Rectal smooth muscle tissue (tissue), 1 donor: Measurements from ENCODE around the gene SLC29A1.

Experiments used
- H3K27ac ChIP-seq: one replicate; pipeline ENCODE4 v1.7.0; 2013; ENCODE audit warnings: low read depth, low read length, inconsistent platforms
- H3K27me3 ChIP-seq: one replicate; pipeline ENCODE4 v1.7.0; 2013; ENCODE audit warnings: low read length; ENCODE audit not compliant: control insufficient read depth, insufficient read depth
- H3K36me3 ChIP-seq: one replicate; pipeline ENCODE4 v1.7.0; 2013; ENCODE audit warnings: low read length; ENCODE audit not compliant: control insufficient read depth, insufficient read depth
- H3K4me1 ChIP-seq: one replicate; pipeline ENCODE4 v1.7.0; 2013; ENCODE audit warnings: low read length; ENCODE audit not compliant: control insufficient read depth, insufficient read depth
- H3K4me3 ChIP-seq: one replicate; pipeline ENCODE4 v1.7.0; 2013; ENCODE audit warnings: low read length
- H3K9ac ChIP-seq: one replicate; pipeline ENCODE4 v1.7.0; 2013; ENCODE audit warnings: low read length

SLC29A1 gene

DNA sequence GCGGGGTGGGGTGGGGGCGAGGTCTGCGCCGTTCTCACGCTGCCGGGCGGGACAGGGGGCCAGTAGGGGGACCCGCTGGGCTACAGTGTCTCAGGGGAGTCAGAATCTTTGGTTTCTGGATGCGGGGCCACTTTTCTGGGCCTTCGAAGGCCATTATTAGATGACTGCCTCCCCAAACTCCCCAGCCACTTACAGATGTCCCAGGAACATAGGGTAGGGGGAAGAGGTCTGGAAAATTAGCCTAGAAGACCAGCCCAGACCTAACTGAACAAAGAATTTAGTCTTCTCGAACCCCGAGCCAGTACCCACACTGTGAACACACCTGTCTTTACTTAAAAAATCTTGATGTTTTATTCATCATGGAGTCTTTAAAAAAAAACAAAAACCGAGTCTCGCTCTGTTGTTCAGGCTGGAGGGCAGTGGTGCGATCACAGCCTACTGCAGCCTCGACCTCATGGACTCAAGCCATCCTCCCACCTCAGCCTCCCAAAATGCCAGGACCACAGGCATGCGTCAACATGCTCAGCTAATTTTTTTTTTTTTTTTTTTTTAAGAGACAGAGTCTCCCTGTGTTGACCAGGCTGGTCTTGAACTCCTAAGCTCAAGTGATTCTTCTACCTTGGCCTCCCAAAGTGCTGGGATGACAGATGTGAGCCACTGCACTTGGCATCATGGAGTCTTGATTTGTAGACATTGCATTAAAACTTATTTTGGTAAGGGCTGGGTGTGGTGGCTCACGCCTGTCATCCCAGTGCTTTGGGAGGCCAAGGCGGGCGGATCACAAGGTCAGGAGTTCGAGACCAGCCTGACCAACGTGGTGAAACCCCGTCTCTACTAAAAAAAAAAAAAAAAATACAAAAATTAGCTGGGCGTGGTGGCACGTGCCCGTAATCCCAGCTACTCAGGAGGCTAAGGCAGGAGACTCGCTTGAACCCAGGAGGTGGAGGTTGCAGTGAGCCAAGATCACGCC lies 3.3 kb upstream of the SLC29A1 start:
- Histone ChIP-seq H3K27me3 (no peaks in the 10 kb centered on the region), H3K36me3 (no peaks in the 10 kb centered on the region), H3K4me1 (peaks cover 47% of the 10 kb centered on the region), H3K9ac (peak overlapping the region; percentile 64), H3K27ac (peak overlapping the region; percentile 81), H3K4me3 (peak overlapping the region; percentile 69)

DNA sequence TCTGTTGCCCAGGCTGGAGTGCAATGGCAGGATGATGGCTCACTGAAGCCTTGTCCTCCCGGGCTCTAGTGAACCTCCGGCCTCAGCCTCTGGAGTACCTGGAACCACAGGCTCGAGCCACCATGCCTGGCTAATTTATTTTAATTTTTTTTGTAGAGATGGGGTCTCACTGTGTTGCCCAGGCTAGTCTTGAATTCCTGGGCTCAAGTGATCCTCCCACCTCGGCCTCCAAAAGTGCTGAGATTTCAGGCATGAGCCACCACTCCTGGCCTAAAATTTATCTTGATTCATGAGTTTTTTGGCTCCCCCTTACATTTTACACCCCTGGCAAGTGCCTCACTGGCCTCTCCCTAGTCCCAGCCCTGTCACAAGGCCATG lies 2.5 kb upstream of the SLC29A1 start:
- Histone ChIP-seq H3K4me1 (peaks cover 52% of the 10 kb centered on the region), H3K4me3 (no peak overlapping the region), H3K27me3 (no peaks in the 10 kb centered on the region), H3K9ac (no peak overlapping the region), H3K27ac (peak overlapping the region; percentile 90), H3K36me3 (no peaks in the 10 kb centered on the region)

DNA sequence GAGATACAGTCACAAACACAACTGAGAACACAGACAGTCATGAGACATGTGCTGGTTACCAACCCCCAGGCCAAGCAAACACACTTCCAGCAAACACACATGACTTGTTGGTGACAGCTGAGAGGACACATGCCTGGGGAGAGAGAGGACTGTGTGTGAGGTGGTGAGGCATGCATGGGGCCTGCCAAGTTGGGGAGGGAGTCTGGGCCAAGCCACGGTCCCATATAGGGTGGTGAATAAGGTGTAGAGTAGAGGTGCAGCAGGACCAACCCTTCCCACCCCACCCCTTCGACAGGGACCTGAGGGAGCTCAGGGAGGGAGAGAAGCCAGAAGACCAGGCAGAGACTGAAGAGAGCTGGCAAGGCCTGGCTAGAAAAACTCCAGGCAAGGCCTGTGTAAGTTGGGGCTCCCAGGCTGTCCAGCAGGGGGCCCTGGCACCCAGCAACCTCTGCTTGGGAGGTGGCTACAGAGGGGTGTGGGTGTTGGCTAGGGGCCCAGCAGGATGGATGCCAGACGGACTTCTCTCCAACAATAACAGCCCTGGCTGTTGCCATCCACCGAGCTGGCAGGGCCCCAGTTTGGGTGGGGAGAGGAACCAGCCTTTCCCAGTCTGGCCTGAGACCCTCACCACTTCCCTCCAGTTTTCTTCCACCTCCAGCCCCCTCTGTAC lies 2.0 kb upstream of the SLC29A1 start:
- Histone ChIP-seq H3K27ac (peak overlapping the region; percentile 90), H3K4me1 (peaks cover 57% of the 10 kb centered on the region), H3K4me3 (peak overlapping the region; percentile 17), H3K36me3 (no peaks in the 10 kb centered on the region), H3K27me3 (no peaks in the 10 kb centered on the region), H3K9ac (no peak overlapping the region)

DNA sequence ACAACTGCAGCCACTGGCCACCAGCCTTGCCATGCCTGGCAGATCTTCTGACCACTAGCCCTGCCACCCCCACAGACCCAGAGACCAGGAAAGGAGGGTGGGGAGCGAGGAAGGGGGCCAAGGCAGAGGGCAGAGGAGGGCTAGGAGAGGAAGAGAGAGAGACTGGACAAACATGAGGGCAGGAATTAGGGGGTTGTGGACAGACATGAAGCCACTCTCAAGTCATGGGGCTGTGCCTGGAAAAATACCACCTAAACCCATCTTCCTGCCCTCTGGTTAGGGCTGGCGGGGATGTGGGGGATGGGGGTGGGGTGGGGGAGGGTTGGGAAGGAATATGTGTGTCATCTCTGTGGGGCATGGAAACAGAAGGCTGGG lies 1.4 kb upstream of the SLC29A1 start:
- Histone ChIP-seq H3K9ac (no peak overlapping the region), H3K4me3 (peak overlapping the region; percentile 17)

DNA sequence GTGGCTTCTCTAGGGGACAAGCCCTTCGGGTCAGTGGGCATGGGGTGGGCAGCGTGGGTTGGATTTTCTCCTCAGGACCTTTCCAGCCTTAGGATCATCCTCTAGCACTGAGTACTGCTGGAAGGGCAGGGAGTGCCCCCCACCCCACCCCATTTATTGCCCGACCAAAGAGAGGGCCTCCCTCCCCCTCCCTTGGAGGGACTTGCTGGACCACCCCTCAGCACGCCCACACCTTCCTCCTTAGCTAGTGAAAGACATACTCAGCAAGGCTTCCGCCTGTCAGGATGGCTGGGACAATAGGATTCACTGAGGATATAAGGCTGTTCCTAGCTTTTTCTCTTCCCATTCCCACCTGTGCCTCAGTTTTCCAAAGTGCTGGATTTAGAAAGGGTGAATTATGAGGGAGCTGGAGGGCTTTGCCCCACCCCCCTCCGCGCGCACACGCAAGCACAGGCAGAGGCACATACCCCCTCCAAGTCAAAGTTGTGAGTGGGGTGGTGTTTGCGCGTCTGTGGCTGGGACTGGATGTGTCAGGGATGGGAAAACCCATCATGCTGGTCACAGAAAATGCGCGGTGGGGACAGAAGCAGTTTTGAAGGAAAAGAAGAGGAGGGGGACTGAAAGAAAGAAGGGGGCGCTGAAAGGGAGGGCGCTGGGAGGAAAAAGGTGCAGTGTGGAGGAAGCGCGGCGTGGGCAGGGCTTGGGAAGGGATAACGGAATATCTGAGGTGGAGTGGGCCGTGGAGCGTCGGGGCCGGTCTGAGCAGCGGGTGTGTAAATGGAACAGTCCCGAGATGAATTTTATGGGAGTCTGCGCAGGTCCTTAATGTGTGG lies 693 bp upstream of the SLC29A1 start:
- H3K4me1 ChIP-seq: peaks cover 56% of the 10 kb centered on the region
- H3K36me3 ChIP-seq: no peaks in the 10 kb centered on the region
- peak overlapping the region; percentile 84 for H3K27ac ChIP-seq
- no peaks in the 10 kb centered on the region for H3K27me3 ChIP-seq
- H3K9ac ChIP-seq: no peak overlapping the region
- peak overlapping the region; percentile 75 for H3K4me3 ChIP-seq

More for the DNA sequence above, 1.4 kb upstream of the SLC29A1 start:
- peak overlapping the region; percentile 90 for H3K27ac ChIP-seq
- peaks cover 56% of the 10 kb centered on the region for H3K4me1 ChIP-seq
- H3K27me3 ChIP-seq: no peaks in the 10 kb centered on the region
- no peaks in the 10 kb centered on the region for H3K36me3 ChIP-seq

DNA sequence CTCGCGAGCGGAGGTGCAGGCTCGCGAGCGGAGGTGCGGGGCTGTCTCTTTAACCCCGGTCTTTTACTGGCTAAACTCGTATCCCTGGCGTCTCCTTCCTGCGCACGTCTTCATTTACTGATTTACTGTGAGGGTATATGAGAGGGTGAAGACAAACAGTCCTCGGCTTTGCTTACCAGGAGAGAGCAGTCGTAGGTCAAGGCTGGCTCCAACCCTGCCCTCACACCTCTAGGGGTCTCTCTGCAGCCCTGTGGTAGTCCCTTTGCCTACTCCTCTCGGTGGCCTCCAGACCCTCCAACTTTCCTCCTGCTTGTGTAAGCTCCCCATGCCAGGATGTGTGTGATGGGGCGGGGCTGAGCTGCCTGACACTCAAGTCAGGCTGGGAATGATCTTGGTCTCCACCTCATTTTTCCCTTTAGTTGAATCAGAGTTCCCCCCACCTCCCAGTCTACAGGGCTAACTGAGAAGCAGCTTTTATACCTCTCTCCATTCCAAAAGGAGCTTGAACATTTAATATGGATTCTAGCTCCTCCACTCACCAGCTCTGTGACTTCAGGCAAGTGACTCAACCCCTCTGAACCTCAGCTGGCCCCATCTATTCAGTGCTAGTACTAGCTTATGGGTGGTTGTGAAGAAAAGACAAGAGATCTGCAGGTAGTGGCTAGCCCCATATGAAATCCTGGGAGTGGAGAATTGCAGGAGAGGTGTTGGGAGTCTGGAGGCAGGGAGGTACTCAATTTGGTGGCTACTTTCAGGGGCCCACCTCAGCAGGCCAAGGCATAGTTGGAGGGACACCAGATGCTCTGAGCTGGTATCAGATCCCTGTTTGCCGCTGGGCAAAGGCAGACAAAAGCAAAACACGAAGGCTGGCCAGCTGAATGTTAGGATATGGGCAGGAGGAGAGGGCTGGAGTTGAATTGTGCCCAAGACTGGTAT lies 902 bp downstream of the SLC29A1 start:
- H3K36me3 ChIP-seq: no peaks in the 10 kb centered on the region
- H3K27ac ChIP-seq: peak overlapping the region; percentile 84
- H3K4me1 ChIP-seq: peaks cover 64% of the 10 kb centered on the region
- H3K9ac ChIP-seq: peak overlapping the region; percentile 42
- H3K4me3 ChIP-seq: peak overlapping the region; percentile 75
- no peaks in the 10 kb centered on the region for H3K27me3 ChIP-seq

DNA sequence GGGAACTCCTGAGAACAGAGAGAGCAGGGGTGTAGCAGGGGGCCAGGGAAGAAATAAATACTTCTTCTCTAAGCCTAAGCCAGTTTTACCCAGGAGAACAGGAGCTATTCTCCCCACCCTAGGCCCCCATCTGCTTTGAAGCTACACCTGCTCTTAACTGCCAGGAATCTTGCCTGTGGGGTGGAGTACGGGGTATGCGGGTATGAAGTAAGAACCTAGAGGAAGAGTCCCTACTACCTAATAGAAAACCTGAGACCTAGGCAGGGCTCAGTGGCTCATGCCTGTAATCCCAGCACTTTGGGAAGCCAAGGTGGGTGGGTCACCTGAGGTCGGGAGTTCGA lies 1.5 kb downstream of the SLC29A1 start:
- H3K27ac ChIP-seq: peak overlapping the region; percentile 84
- peak overlapping the region; percentile 42 for H3K9ac ChIP-seq
- peaks cover 65% of the 10 kb centered on the region for H3K4me1 ChIP-seq

DNA sequence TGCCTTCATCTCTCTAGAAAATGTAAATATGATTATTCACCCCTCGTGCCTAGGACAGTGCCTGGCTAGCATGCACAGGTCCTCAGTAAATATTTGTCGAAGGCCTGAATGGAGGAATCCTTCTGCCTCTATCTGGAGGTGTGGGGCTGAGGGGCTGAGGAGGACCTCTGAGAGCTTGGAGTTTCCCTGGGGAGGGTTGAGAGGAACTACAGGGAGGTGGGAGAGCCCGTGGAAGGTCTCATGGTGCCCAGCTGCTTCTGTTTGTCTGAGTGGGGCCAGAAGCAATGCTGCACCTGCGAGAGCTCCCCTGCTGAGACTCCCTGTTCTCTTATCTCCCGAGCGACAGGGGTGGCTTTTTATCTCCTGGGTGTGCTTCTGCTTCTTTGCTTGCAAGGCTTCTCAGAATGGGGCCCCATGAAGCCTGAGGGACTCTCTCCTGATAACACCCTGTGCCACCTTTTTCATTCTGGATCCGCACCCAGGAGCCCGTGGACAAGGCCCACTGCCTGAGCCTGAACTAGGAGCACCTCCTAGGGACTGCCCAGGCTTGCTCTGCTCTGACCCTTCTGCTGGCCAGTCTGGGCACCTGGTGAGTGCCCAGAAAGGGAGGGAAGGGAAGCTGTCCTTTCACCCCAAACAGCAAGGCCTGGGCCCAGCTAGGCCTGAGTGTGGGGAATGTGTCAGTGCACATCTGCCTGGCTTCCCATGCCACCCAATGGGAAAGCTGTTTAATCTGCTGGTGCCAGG lies 2.4 kb downstream of the SLC29A1 start:
- Histone ChIP-seq H3K27me3 (no peaks in the 10 kb centered on the region), H3K27ac (peak overlapping the region; percentile 83), H3K36me3 (no peaks in the 10 kb centered on the region), H3K4me3 (peak overlapping the region; percentile 24), H3K4me1 (peaks cover 71% of the 10 kb centered on the region), H3K9ac (peak overlapping the region; percentile 32)

More for the DNA sequence above, 1.5 kb downstream of the SLC29A1 start:
- Histone ChIP-seq H3K4me3 (peak overlapping the region; percentile 75), H3K36me3 (no peaks in the 10 kb centered on the region), H3K27me3 (no peaks in the 10 kb centered on the region)

DNA sequence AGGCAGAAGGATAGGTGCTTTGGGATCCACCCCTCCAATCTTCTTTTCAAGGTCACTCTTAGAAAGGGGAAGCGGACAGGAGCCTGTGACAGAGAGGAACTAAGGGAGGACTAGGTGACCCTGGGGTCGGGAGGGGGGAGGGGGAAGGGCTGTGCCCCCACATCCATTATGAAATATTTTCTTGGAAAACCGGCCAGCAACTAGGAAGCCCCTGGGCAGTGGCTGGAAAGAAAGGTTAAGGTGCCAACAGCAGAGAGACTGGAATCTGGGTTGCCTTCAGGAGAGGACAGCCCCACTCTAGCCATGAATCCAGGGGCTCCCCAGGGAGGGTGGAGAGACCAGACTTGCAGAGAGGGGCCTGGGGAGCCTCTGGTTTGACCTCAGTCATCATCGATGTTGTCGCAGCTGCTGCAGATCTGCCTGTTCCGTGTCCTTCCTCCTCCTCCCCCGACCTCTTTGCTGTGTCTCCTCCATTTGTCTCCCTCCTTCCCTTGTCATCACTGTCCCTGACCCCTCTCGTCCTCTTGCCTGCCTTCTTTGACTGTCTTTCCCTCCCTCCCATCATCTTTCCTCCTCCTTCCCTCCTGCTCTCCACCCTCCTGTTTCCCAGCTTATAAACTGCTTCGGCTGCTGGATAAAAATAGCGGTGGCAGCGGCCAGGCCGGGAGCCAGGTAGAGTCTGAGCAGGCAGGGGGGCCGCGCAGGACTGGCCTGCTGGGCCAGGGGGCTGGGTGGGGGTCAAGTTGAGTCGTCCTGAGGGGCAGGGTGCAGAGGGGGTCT lies 3.2 kb downstream of the SLC29A1 start:
- no peaks in the 10 kb centered on the region for H3K27me3 ChIP-seq
- peak overlapping the region; percentile 32 for H3K9ac ChIP-seq
- H3K4me3 ChIP-seq: peak overlapping the region; percentile 53
- peak overlapping the region; percentile 83 for H3K27ac ChIP-seq
- peaks cover 3% of the 10 kb centered on the region for H3K36me3 ChIP-seq
- peaks cover 73% of the 10 kb centered on the region for H3K4me1 ChIP-seq

DNA sequence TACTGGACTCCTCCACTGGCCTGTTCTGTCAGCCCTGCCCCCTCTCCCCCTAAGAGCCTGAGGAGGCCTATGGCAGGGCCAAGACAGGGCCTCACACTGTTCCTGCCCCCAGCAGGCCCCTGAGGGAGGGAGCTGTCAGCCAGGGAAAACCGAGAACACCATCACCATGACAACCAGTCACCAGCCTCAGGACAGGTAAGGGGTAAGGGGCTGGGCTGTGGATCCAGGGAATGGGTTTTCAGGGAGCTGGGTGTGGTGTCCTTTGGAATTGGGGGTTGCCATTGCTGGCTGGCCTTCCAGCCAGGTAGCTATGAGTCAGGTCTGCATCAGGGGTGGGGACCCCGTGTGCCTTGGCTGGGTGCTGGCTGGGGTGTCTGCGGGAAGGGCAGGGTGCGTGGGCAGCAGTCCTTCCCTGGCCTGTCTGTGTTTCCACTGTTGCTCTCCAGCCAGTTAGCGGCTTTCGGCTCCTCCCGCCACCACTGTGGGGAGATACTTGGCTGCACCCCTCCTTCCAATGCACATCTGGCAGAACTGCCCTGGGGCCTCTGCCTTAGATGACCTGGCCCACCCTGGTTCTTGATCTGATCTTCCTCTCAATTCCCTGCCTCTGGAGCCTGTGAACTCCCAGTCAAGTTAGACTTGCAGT lies 3.9 kb downstream of the SLC29A1 start:
- Histone ChIP-seq H3K27me3 (no peaks in the 10 kb centered on the region), H3K36me3 (peaks cover 9% of the 10 kb centered on the region), H3K27ac (peak overlapping the region; percentile 83), H3K9ac (no peak overlapping the region), H3K4me3 (peak overlapping the region; percentile 53), H3K4me1 (peaks cover 73% of the 10 kb centered on the region)
